SK-N-SH treated with all-trans-retinoic acid at 6 μM for 48 hours (cell line): ENCODE data around the gene SLC8A3.

Experiments used
- ARNTL ChIP-seq: fragments of 450-650 bp; formaldehyde crosslinking; IDR thresholded peaks from 2 replicates; pipeline ENCODE4 v1.5.0; 2020; ENCODE audit warnings: low read depth, mild to moderate bottlenecking, moderate library complexity, borderline replicate concordance
- BACH2 ChIP-seq: fragments of 250-450 bp; sonication (Bioruptor Pico); IDR thresholded peaks from 2 replicates; pipeline ENCODE4 v1.9.0; 2021; ENCODE audit warnings: mild to moderate bottlenecking, borderline replicate concordance
- PPARA ChIP-seq: fragments of 250-450 bp; sonication (Bioruptor Pico); IDR thresholded peaks from 2 replicates; pipeline ENCODE4 v1.5.0; 2020; ENCODE audit warnings: mild to moderate bottlenecking, borderline replicate concordance
- SNAI2 ChIP-seq: fragments of 250-450 bp; sonication (Bioruptor Pico); IDR thresholded peaks from 2 replicates; pipeline ENCODE4 v1.5.0; 2020; ENCODE audit warnings: mild to moderate bottlenecking, moderate library complexity
- TCF4 ChIP-seq: fragments of 250-450 bp; sonication (Bioruptor Pico); IDR thresholded peaks from 2 replicates; pipeline ENCODE4 v1.8.0; 2021; ENCODE audit warnings: mild to moderate bottlenecking, moderate library complexity, borderline replicate concordance
- ZC3H10 ChIP-seq: fragments of 250-450 bp; sonication (Bioruptor Pico); IDR thresholded peaks from 2 replicates; pipeline ENCODE4 v1.5.1; 2021; ENCODE audit warnings: mild to moderate bottlenecking, moderate library complexity
- ZFP3 ChIP-seq: fragments of 250-450 bp; sonication (Bioruptor Pico); IDR thresholded peaks from 2 replicates; pipeline ENCODE4 v1.5.0; 2020; ENCODE audit warnings: mild to moderate bottlenecking, moderate library complexity
- ZFP30 ChIP-seq: fragments of 450-650 bp; formaldehyde crosslinking; IDR thresholded peaks from 2 replicates; pipeline ENCODE4 v1.5.0; 2022; ENCODE audit warnings: mild to moderate bottlenecking, moderate library complexity
- ZNF565 ChIP-seq: fragments of 450-650 bp; formaldehyde crosslinking; conservative IDR thresholded peaks from 2 replicates; pipeline ENCODE4 v1.5.0; 2020; ENCODE audit warnings: low read depth, mild to moderate bottlenecking, moderate library complexity
- TF ChIP-seq, protein P1 (sequence below): fragments of 250-450 bp; sonication (Bioruptor Pico); IDR thresholded peaks from 2 replicates; pipeline ENCODE4 v1.5.0; 2020; ENCODE audit warnings: mild to moderate bottlenecking, moderate library complexity
- TF ChIP-seq, protein P2 (sequence below): fragments of 250-450 bp; sonication (Bioruptor Pico); IDR thresholded peaks from 2 replicates; pipeline ENCODE4 v1.5.1; 2021; ENCODE audit warnings: mild to moderate bottlenecking, moderate library complexity
- TF ChIP-seq, protein P3 (sequence below): fragments of 250-450 bp; sonication (Bioruptor Pico); IDR thresholded peaks from 2 replicates; pipeline ENCODE4 v1.8.0; 2020; ENCODE audit warnings: mild to moderate bottlenecking, moderate library complexity, borderline replicate concordance

DNA sequence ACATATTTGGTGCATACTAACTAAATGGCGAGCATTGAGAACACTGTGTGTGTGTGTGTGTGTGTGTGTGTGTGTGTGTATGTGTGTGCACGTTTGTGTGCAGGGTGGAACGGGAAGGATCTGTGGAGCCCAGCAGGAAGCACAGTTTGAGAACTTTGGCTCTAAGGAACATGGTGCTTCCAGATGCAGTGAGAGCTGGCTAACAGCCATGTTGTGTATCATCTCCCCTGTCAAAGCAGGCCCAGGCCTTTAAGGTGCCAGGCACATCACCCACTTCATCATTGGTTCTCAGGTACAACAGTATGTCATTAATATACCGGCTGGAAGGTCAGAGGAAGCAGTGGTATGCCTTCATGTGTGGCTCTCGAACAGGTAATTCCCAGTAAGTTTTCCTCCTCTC is 72.5 kb downstream of the SLC8A3 start:
- TF ChIP-seq, protein P1, sequence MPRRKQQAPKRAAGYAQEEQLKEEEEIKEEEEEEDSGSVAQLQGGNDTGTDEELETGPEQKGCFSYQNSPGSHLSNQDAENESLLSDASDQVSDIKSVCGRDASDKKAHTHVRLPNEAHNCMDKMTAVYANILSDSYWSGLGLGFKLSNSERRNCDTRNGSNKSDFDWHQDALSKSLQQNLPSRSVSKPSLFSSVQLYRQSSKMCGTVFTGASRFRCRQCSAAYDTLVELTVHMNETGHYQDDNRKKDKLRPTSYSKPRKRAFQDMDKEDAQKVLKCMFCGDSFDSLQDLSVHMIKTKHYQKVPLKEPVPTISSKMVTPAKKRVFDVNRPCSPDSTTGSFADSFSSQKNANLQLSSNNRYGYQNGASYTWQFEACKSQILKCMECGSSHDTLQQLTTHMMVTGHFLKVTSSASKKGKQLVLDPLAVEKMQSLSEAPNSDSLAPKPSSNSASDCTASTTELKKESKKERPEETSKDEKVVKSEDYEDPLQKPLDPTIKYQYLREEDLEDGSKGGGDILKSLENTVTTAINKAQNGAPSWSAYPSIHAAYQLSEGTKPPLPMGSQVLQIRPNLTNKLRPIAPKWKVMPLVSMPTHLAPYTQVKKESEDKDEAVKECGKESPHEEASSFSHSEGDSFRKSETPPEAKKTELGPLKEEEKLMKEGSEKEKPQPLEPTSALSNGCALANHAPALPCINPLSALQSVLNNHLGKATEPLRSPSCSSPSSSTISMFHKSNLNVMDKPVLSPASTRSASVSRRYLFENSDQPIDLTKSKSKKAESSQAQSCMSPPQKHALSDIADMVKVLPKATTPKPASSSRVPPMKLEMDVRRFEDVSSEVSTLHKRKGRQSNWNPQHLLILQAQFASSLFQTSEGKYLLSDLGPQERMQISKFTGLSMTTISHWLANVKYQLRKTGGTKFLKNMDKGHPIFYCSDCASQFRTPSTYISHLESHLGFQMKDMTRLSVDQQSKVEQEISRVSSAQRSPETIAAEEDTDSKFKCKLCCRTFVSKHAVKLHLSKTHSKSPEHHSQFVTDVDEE (CRISPR knock-in tag) = no peak
- TF ChIP-seq SNAI2 (CRISPR knock-in tag) (no peak), ARNTL (CRISPR knock-in tag) (no peak), TCF4 (no peak), ZFP30 (no peak), ZFP3 (CRISPR knock-in tag) (no peak), ZNF565 (CRISPR knock-in tag) (no peak), PPARA (no peak), ZC3H10 (no peak), BACH2 (no peak)
- TF ChIP-seq, protein P2, sequence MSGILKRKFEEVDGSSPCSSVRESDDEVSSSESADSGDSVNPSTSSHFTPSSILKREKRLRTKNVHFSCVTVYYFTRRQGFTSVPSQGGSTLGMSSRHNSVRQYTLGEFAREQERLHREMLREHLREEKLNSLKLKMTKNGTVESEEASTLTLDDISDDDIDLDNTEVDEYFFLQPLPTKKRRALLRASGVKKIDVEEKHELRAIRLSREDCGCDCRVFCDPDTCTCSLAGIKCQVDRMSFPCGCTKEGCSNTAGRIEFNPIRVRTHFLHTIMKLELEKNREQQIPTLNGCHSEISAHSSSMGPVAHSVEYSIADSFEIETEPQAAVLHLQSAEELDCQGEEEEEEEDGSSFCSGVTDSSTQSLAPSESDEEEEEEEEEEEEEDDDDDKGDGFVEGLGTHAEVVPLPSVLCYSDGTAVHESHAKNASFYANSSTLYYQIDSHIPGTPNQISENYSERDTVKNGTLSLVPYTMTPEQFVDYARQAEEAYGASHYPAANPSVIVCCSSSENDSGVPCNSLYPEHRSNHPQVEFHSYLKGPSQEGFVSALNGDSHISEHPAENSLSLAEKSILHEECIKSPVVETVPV (CRISPR knock-in tag) = no peak
- TF ChIP-seq, protein P3, sequence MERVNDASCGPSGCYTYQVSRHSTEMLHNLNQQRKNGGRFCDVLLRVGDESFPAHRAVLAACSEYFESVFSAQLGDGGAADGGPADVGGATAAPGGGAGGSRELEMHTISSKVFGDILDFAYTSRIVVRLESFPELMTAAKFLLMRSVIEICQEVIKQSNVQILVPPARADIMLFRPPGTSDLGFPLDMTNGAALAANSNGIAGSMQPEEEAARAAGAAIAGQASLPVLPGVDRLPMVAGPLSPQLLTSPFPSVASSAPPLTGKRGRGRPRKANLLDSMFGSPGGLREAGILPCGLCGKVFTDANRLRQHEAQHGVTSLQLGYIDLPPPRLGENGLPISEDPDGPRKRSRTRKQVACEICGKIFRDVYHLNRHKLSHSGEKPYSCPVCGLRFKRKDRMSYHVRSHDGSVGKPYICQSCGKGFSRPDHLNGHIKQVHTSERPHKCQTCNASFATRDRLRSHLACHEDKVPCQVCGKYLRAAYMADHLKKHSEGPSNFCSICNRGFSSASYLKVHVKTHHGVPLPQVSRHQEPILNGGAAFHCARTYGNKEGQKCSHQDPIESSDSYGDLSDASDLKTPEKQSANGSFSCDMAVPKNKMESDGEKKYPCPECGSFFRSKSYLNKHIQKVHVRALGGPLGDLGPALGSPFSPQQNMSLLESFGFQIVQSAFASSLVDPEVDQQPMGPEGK (CRISPR knock-in tag) = no peak
